Stimulated activated CD8-positive, alpha-beta memory T cell treated with anti-CD3 and anti-CD28 coated beads, Interleukin-15, amount 100 ng/mL, for 1 hour (primary cell): Measurements from ENCODE around the gene SKOR1.

Source experiments
- DNase-seq: peaks from one replicate; pipeline ENCODE4 v3.0.0-alpha.2; 2020; ENCODE audit warnings: low read depth

Gene SKOR1, protein sequence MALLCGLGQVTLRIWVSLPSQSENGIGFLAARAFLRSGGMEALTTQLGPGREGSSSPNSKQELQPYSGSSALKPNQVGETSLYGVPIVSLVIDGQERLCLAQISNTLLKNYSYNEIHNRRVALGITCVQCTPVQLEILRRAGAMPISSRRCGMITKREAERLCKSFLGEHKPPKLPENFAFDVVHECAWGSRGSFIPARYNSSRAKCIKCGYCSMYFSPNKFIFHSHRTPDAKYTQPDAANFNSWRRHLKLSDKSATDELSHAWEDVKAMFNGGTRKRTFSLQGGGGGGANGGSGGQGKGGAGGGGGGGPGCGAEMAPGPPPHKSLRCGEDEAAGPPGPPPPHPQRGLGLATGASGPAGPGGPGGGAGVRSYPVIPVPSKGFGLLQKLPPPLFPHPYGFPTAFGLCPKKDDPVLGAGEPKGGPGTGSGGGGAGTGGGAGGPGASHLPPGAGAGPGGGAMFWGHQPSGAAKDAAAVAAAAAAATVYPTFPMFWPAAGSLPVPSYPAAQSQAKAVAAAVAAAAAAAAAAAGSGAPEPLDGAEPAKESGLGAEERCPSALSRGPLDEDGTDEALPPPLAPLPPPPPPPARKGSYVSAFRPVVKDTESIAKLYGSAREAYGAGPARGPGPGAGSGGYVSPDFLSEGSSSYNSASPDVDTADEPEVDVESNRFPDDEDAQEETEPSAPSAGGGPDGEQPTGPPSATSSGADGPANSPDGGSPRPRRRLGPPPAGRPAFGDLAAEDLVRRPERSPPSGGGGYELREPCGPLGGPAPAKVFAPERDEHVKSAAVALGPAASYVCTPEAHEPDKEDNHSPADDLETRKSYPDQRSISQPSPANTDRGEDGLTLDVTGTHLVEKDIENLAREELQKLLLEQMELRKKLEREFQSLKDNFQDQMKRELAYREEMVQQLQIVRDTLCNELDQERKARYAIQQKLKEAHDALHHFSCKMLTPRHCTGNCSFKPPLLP

DNA sequence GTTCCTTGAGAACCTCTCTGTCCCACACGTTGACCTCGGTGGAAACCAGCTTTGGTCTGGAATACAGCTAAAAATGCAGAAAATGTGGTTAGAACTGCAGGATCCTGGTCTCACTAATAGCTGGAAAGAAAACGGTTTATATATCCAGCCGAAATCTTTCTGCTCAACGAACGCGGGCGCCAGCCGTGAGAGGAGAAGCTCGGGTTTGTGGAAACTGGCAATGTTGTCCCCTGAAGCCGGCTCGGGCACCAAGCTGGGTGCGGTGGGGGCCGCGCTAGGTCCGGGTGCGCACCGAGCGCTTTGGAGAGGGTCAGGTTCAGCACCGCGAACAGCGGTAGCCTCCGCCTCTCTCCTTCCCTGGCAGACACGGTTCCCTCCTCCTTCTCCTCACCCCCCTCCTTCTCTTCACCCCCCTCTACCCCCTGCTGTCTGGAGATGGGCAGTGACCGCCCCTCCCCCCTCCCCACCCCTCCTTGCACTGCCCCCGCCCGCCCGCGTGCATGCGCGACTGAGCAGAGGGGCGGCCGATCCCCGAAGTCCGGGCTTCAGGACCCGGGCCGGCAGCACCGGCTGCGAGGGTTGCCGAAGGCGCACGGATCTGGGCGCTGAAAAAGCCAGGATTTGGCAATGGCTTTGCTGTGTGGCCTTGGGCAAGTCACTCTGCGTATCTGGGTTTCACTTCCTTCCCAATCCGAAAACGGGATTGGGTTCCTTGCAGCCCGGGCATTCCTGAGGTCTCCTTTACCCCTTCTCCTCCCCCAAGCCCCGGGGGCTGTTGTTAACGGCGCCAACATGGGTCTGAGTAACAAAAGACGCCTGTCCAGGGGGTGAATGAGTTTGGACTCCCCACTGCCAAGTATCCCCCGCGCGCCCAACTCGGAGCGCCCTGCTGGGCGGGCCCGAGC, at the start of gene SKOR1:
SKOR1 (plus strand) TSS at position 534 of the 905 bp plus-strand sequence; CDS start at position 628, 94 bp downstream.
- no peak for DNase-seq

DNA sequence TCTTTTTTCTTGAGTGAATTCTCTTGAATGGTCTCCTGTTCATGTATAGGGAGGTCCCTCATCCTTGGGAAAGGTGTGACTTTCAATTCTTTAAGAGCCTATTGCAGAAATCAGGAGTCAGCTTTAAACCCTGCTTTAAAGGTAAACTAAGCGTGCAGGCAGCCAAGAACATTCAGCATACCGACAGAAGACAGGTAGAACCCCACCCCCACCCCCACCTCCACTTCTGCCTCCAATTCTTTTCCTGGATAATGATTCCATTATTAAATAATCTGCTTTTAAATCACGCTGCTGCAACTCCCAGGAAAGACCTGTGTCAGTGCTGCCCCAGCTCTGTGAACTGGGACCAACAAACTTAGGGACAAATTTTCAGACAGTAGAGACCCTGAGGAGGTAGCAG, 49.3 kb upstream of the SKOR1 start:
- DNase-seq, result no peak

GRCh38 chr15:67776600-67776999, 48.7 kb upstream of the SKOR1 start:
- no peak for DNase-seq

DNA sequence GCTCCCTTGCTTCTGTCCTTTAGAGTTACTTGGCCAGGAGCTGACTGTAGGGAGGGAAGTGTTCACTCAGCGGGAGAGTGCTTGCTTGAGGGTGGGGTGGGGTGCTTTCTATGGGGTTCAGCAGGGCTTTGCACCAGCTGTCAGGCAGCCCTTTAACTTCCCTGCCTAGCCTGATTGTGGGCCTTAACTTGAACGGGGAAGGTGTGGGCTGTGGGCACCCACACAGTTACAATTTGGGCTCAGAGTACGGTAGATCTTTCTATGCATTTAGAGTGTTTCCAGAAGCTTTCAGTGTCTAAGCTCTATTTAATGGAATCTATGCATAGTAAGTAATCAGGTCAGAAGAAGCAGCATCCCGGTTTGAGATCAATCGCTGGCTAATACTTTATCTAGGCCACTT, 48.2 kb upstream of the SKOR1 start:
- DNase-seq, result no peak

DNA sequence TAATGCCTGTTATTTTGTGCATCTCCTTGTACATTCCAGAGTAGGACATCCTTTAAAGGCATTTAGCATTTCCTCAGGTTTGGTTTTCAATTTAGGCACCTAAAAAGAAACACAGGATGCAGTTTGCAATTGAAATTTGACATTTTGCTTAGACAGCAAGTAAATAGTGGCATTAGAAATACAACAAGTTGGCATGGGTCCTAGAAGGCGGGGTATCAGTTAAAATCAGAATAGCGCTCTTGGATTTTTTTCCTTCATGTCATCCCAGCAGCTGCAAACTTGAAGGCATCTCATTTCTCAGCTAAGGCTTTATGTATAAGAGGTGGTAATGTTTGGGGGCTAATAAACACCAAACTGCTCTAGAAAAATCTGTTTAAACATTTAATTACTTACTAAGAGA, 47.5 kb upstream of the SKOR1 start:
- DNase-seq, result no peak

GRCh38 chr15:67778968-67779548, 46.3 kb upstream of the SKOR1 start:
- DNase-seq, result no peak

- no peak for DNase-seq
These were observed 45.7 kb upstream of the SKOR1 start for GRCh38 chr15:67779549-67780111.

- no peak for DNase-seq
These were observed 44.2 kb upstream of the SKOR1 start for GRCh38 chr15:67781061-67781460.

- DNase-seq, result no peak
These were observed 43.2 kb upstream of the SKOR1 start for GRCh38 chr15:67781907-67782690.

GRCh38 chr15:67782691-67782991, 42.7 kb upstream of the SKOR1 start:
- DNase-seq, result no peak

GRCh38 chr15:67783303-67783702, 42.0 kb upstream of the SKOR1 start:
- no peak for DNase-seq

DNA sequence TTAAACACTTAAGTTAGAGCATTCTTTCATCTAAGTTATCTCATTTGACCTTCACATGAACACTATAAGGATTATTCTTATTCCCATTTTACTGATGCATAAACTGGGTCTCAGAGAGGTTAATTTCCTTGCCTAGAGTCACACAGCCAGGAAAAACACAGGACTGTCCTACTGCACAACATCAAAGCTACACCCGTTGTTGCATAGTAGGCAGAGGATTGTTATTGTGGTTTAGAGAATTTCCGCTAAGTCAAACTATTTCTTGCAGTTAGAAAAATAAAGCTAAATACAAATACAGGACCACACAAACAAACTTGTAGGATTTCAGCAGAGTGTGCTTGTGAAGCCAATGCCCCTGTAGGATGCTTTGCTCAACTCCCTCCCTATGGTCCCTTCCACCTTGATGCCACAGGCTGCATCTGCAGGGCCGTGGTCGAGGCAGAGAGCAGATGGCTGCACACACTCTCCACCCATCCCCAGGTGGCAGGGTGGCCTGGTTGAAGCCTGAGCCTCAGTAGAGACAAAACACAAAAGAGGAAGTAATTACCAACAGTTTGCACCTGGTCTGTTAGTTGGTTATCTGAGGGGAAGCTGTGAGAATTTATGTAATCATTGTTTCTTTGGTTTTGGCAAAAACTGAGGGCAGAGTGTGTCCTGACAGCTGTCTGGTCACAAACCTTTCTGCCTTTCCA, 41.1 kb upstream of the SKOR1 start:
- no peak for DNase-seq

DNA sequence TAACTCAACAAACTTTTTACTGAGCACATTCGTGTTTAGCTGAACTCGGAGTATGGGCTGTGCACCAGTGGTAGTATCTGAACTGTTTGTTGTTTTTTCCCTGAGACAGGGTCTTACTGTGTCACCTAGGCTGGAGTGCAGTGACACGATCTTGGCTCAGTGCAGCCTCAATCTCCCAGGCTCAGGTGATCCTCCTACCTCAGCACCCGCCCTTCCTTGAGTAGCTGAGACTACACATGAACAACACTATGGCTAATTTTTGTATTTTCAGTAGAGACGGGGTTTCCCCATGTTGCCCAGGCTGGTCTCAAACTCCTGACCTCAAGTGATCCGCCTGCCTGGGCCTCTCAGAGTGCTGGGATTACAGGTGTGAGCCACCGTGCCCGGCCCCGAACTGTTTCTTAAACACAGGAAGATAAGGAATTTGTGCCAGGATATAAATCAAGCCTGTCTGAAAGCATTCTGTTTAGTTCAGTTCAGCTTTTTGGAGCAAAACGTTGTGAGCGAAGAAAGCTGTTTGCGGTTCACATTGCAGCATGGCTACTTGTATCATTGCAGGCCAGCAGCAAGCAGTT, 40.4 kb upstream of the SKOR1 start:
- no peak for DNase-seq

DNA sequence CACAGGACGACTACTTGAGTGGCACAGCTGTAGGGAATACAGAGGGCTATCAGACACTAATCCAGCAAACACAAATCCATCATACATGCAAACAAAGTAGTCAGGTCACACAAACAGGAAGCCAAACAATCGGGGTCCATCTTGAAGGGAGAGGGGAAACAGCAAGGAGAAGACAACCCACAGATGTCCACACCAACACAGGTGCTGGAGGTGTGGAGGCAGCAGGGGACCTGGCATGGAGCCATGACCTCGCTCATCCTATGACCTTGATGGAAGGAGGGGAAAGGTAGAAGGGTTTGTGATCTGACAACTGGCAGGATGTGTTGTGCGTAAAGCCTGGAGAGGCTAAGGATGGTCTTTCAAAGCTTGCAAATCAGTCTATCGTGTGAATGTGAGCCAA, 39.9 kb upstream of the SKOR1 start:
- DNase-seq, result no peak

GRCh38 chr15:67786646-67787045, 38.7 kb upstream of the SKOR1 start:
- DNase-seq, result no peak

GRCh38 chr15:67788986-67789385, 36.3 kb upstream of the SKOR1 start:
- no peak for DNase-seq

DNA sequence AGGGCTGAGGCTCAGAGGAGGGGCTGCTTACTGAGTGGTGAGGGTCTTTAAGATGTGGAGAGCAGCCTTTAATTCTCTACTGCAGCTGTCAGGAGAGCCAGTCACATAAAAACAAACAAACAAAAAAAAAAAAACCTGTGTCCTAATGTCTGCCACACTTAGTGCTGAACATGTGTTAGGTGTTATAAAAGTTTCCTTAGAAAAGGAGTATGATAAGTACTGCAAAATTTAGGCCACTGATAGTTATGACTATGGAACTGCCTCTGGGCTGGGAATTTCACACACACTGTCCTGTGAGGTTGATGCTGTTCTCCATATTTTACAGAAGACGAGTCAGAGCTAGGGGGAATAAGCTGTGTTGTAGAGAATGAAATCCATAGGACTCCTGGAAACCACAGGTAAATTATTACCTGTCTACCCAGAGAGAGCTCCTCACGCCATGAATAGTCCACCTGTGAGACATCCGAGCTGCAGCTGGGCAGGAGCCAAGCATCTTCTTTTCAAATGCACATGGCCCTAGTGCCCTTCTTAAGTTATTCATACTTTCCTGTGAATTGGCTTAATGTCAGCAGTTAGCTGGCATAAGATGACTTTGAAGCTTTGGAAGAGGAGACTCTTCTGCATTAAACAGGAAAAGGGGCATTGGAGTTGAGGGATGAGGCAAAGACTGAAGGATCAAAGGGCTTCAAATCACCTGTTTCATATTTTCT, 34.5 kb upstream of the SKOR1 start:
- no peak for DNase-seq

DNA sequence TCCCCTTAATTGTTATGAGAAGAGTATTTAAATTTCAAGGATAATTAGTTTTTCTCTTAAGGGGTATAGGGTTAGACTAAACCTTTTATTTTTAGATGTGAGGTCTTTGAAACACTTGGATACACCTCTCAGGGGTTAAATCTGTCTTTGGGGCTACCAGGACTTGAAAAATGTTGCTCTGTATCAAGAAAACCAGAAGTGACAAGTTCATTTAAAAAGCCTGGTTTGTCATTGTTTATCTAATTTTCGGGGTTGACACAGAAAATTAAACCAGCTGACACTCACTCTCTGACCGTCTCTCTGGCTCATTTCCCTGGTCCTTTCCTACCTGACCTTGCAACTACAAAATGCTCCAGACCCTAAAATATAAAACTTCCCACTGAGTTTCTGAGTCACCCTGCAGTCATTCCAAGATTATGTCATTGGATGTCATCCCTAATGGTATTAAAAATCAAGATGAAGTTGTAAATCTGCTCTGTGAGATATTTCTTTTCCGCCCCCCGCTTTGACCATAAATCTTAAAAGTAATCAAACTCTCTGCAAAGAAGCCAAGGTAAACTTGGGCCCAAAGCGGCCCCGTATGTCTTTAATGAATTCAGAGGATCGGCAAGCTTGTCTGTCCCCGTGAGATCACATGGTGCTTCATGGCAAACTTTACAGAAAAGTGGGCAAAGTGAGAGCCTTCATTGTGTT, 32.9 kb upstream of the SKOR1 start:
- DNase-seq, result no peak
